Ectodermal cell (in vitro differentiated cells): ENCODE measurements around the gene JMJD1C.
A peak's percentile ranks its signal among the peaks of the same experiment; 100 is the strongest.

Experiments
- H3K27ac ChIP-seq: 2 replicates; pipeline ENCODE4 v1.7.0; 2013; ENCODE audit warnings: mild to moderate bottlenecking, low read depth, low read length; ENCODE audit not compliant: insufficient read depth, poor library complexity, severe bottlenecking
- H3K27me3 ChIP-seq: 2 replicates; pipeline ENCODE4 v1.7.0; 2013; ENCODE audit warnings: mild to moderate bottlenecking, low read length; ENCODE audit not compliant: insufficient read depth, control insufficient read depth, poor library complexity, severe bottlenecking
- H3K36me3 ChIP-seq: one replicate; pipeline ENCODE4 v1.7.0; 2013; ENCODE audit warnings: low read length; ENCODE audit not compliant: control insufficient read depth, insufficient read depth
- H3K4me1 ChIP-seq: one replicate; pipeline ENCODE4 v1.7.0; 2013; ENCODE audit warnings: low read length; ENCODE audit not compliant: control insufficient read depth, insufficient read depth
- H3K4me3 ChIP-seq: 2 replicates; pipeline ENCODE4 v1.7.0; 2013; ENCODE audit warnings: low read depth, low read length, control low read depth; ENCODE audit not compliant: insufficient read depth
- H3K9me3 ChIP-seq: 2 replicates; pipeline ENCODE4 v1.7.0; 2013; ENCODE audit warnings: mild to moderate bottlenecking, low read length, moderate library complexity; ENCODE audit not compliant: control insufficient read depth
- WGBS, 2 experiments: methylation state at CpG; one replicate each; pipeline ENCODE4 v1.1.7; 2013; ENCODE audit warnings: missing lambda C conversion rate in 2 of 2; 5-methylcytosine and 5-hydroxymethylcytosine counted together

Gene JMJD1C

GRCh38 chr10:63213489-63213888 is 252.3 kb downstream of the JMJD1C start:
- no peaks in the 10 kb centered on the region for H3K9me3 ChIP-seq
- peaks cover 3% of the 10 kb centered on the region for H3K4me1 ChIP-seq
- H3K4me3 ChIP-seq: no peak overlapping the region
- H3K27ac ChIP-seq: no peak overlapping the region
- no peaks in the 10 kb centered on the region for H3K27me3 ChIP-seq
- peaks cover 15% of the 10 kb centered on the region for H3K36me3 ChIP-seq
- WGBS, 2 experiments: 96 to 97% methylated on average over 3 of the region's 3 CpGs

- peaks cover 25% of the 10 kb centered on the region for H3K36me3 ChIP-seq
- peaks cover 21% of the 10 kb centered on the region for H3K4me1 ChIP-seq
- no peak overlapping the region for H3K27ac ChIP-seq
- H3K4me3 ChIP-seq: no peak overlapping the region
- WGBS, 2 experiments: 65% methylated on average over 3 of the region's 3 CpGs
- H3K27me3 ChIP-seq: no peaks in the 10 kb centered on the region
- no peaks in the 10 kb centered on the region for H3K9me3 ChIP-seq
Measured at GRCh38 chr10:63210611-63211196, 255.1 kb downstream of the JMJD1C start.

GRCh38 chr10:63209705-63210104 is 256.1 kb downstream of the JMJD1C start:
- Histone ChIP-seq H3K27me3 (no peaks in the 10 kb centered on the region), H3K4me3 (no peak overlapping the region), H3K4me1 (peaks cover 21% of the 10 kb centered on the region), H3K9me3 (no peaks in the 10 kb centered on the region), H3K27ac (no peak overlapping the region), H3K36me3 (peaks cover 25% of the 10 kb centered on the region)
- 64 to 91% methylated on average over 1 to 2 of the region's 2 CpGs for WGBS, 2 experiments

- H3K4me1 ChIP-seq: peaks cover 21% of the 10 kb centered on the region
Measured at GRCh38 chr10:63208986-63209385, 256.8 kb downstream of the JMJD1C start.

GRCh38 chr10:63206997-63207811 is 258.6 kb downstream of the JMJD1C start:
- H3K4me3 ChIP-seq: no peak overlapping the region

More at GRCh38 chr10:63208986-63209385, 256.8 kb downstream of the JMJD1C start:
- WGBS, 2 experiments: 46 to 54% methylated on average over 1 to 2 of the region's 2 CpGs
- Histone ChIP-seq H3K4me3 (no peak overlapping the region), H3K36me3 (peaks cover 23% of the 10 kb centered on the region), H3K27me3 (no peaks in the 10 kb centered on the region), H3K9me3 (no peaks in the 10 kb centered on the region), H3K27ac (no peak overlapping the region)

GRCh38 chr10:63206576-63206975 is 259.2 kb downstream of the JMJD1C start:
- Histone ChIP-seq H3K36me3 (peaks cover 11% of the 10 kb centered on the region), H3K4me1 (peaks cover 21% of the 10 kb centered on the region), H3K27me3 (no peaks in the 10 kb centered on the region), H3K27ac (peak overlapping the region; percentile 29), H3K9me3 (no peaks in the 10 kb centered on the region), H3K4me3 (no peak overlapping the region)

More at GRCh38 chr10:63206997-63207811, 258.6 kb downstream of the JMJD1C start:
- Histone ChIP-seq H3K27ac (peak overlapping the region; percentile 29), H3K36me3 (peaks cover 12% of the 10 kb centered on the region), H3K27me3 (no peaks in the 10 kb centered on the region), H3K9me3 (no peaks in the 10 kb centered on the region), H3K4me1 (peaks cover 21% of the 10 kb centered on the region)
- 90 to 94% methylated on average over 7 of the region's 7 CpGs for WGBS, 2 experiments

GRCh38 chr10:63205421-63205820 is 260.4 kb downstream of the JMJD1C start:
- peaks cover 11% of the 10 kb centered on the region for H3K36me3 ChIP-seq
- 81 to 100% methylated on average over 2 to 3 of the region's 4 CpGs for WGBS, 2 experiments
- no peaks in the 10 kb centered on the region for H3K9me3 ChIP-seq
- peaks cover 23% of the 10 kb centered on the region for H3K4me1 ChIP-seq
- H3K27ac ChIP-seq: no peak overlapping the region
- H3K4me3 ChIP-seq: no peak overlapping the region
- no peaks in the 10 kb centered on the region for H3K27me3 ChIP-seq

- 94 to 95% methylated on average over 2 to 3 of the region's 4 CpGs for WGBS, 2 experiments
- no peaks in the 10 kb centered on the region for H3K27me3 ChIP-seq
- H3K27ac ChIP-seq: no peak overlapping the region
- H3K4me1 ChIP-seq: peaks cover 21% of the 10 kb centered on the region
- H3K9me3 ChIP-seq: no peaks in the 10 kb centered on the region
- no peak overlapping the region for H3K4me3 ChIP-seq
- H3K36me3 ChIP-seq: peaks cover 11% of the 10 kb centered on the region
Measured at GRCh38 chr10:63204667-63205391, 260.9 kb downstream of the JMJD1C start.

- Histone ChIP-seq H3K27me3 (no peaks in the 10 kb centered on the region), H3K36me3 (peaks cover 9% of the 10 kb centered on the region), H3K9me3 (no peaks in the 10 kb centered on the region), H3K4me1 (peaks cover 4% of the 10 kb centered on the region), H3K4me3 (no peak overlapping the region), H3K27ac (no peak overlapping the region)
- WGBS, 2 experiments: no CpG with 5 or more reads among the region's 1 CpG
Measured at GRCh38 chr10:63201118-63201517, 264.7 kb downstream of the JMJD1C start.

GRCh38 chr10:63200431-63200830 is 265.3 kb downstream of the JMJD1C start:
- Histone ChIP-seq H3K27ac (no peak overlapping the region), H3K9me3 (no peaks in the 10 kb centered on the region), H3K27me3 (no peaks in the 10 kb centered on the region), H3K4me1 (peaks cover 4% of the 10 kb centered on the region), H3K36me3 (peaks cover 6% of the 10 kb centered on the region), H3K4me3 (no peak overlapping the region)
- WGBS, 2 experiments: 35 to 41% methylated on average over 6 of the region's 6 CpGs
